Nephron (organoid): ENCODE results near the gene NTM.

Experiments
- H3K27ac Mint-ChIP-seq, 3 experiments: 2 replicates each; pipeline ENCODE4 v1.8.0; 2020; ENCODE audit warnings: mixed read lengths in 3 of 3, mild to moderate bottlenecking in 2 of 3, moderate library complexity in 1 of 3
- H3K27me3 Mint-ChIP-seq: 2 replicates; pipeline ENCODE4 v1.8.0; 2021; ENCODE audit warnings: low read depth, mild to moderate bottlenecking, moderate library complexity, mixed read lengths
- H3K36me3 Mint-ChIP-seq: 2 replicates; pipeline ENCODE4 v1.8.0; 2020; ENCODE audit warnings: low read depth, mixed read lengths
- H3K4me1 Mint-ChIP-seq: 2 replicates; pipeline ENCODE4 v1.8.0; 2020; ENCODE audit warnings: mixed read lengths
- H3K4me3 Mint-ChIP-seq, 3 experiments: 2 replicates each; pipeline ENCODE4 v1.8.0; 2020; ENCODE audit warnings: mild to moderate bottlenecking in 3 of 3, mixed read lengths in 3 of 3, moderate library complexity in 2 of 3
- H3K9me3 Mint-ChIP-seq: 2 replicates; pipeline ENCODE4 v1.8.0; 2020; ENCODE audit warnings: mixed read lengths
- TF ChIP-seq, protein P1 (sequence below), 3 experiments: fragments of 200-600 bp; sonication (generic); IDR thresholded peaks; one replicate each; pipeline ENCODE4 v1.5.0; 2021; ENCODE audit warnings: antibody characterized with exemption in 3 of 3; ENCODE audit not compliant: unreplicated experiment in 3 of 3

The NTM gene

GRCh38 chr11:132125988-132126871, 755.8 kb downstream of the NTM start:
- TF ChIP-seq, protein P1, sequence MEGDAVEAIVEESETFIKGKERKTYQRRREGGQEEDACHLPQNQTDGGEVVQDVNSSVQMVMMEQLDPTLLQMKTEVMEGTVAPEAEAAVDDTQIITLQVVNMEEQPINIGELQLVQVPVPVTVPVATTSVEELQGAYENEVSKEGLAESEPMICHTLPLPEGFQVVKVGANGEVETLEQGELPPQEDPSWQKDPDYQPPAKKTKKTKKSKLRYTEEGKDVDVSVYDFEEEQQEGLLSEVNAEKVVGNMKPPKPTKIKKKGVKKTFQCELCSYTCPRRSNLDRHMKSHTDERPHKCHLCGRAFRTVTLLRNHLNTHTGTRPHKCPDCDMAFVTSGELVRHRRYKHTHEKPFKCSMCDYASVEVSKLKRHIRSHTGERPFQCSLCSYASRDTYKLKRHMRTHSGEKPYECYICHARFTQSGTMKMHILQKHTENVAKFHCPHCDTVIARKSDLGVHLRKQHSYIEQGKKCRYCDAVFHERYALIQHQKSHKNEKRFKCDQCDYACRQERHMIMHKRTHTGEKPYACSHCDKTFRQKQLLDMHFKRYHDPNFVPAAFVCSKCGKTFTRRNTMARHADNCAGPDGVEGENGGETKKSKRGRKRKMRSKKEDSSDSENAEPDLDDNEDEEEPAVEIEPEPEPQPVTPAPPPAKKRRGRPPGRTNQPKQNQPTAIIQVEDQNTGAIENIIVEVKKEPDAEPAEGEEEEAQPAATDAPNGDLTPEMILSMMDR (IDR thresholded peaks at IDR 0.05; ENCODE audit: unreplicated experiment in 3 of 3) = no peak
- Mint-ChIP-seq H3K9me3 (no peaks in the 10 kb centered on the region), H3K4me3 (no peak overlapping the region), H3K27me3 (peaks cover 17% of the 10 kb centered on the region), H3K4me1 (peaks cover 12% of the 10 kb centered on the region), H3K27ac (no peak overlapping the region), H3K36me3 (no peaks in the 10 kb centered on the region)

GRCh38 chr11:132126973-132127899, 756.8 kb downstream of the NTM start:
- no peaks in the 10 kb centered on the region for H3K36me3 Mint-ChIP-seq
- peaks cover 12% of the 10 kb centered on the region for H3K4me1 Mint-ChIP-seq
- TF ChIP-seq, protein P1 (IDR thresholded peaks at IDR 0.05; ENCODE audit: unreplicated experiment in 3 of 3) = peak; percentile 66 to 72 (median 68)
- peaks cover 17% of the 10 kb centered on the region for H3K27me3 Mint-ChIP-seq
- no peak overlapping the region for H3K4me3 Mint-ChIP-seq
- H3K9me3 Mint-ChIP-seq = no peaks in the 10 kb centered on the region
- H3K27ac Mint-ChIP-seq = no peak overlapping the region

- Mint-ChIP-seq H3K4me1 (peaks cover 9% of the 10 kb centered on the region), H3K27ac (no peak overlapping the region), H3K27me3 (peaks cover 14% of the 10 kb centered on the region), H3K4me3 (peak overlapping the region in 1 of 3 experiments; percentile 14), H3K9me3 (no peaks in the 10 kb centered on the region), H3K36me3 (no peaks in the 10 kb centered on the region)
- TF ChIP-seq, protein P1 (IDR thresholded peaks at IDR 0.05; ENCODE audit: unreplicated experiment in 3 of 3) = no peak
These were observed 757.5 kb downstream of the NTM start for GRCh38 chr11:132127900-132128288.

DNA sequence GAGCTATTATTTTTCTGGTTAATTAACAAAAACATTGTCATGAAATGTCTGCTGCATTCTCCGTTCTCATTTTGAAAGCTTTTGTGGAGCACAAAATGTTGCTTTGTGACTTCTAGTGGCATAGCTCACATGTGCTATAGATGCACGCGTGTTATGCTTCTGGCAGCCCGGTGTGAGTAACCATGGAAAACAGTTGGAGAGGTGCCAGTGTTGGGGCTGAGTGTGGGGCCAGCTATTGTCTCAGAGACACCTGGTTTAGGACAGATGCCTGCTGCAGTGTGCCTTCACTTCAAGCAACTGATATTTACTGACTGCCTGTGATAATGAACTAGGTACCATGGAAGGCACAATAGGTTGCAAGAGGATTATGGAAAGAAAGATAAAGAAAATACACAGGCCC, 760.6 kb downstream of the NTM start:
- TF ChIP-seq, protein P1 (IDR thresholded peaks at IDR 0.05; ENCODE audit: unreplicated experiment in 3 of 3) = no peak
- H3K9me3 Mint-ChIP-seq = no peaks in the 10 kb centered on the region
- H3K27ac Mint-ChIP-seq = no peak overlapping the region
- no peaks in the 10 kb centered on the region for H3K36me3 Mint-ChIP-seq
- H3K4me1 Mint-ChIP-seq = peaks cover 12% of the 10 kb centered on the region
- H3K27me3 Mint-ChIP-seq = peaks cover 15% of the 10 kb centered on the region
- no peak overlapping the region for H3K4me3 Mint-ChIP-seq

- Mint-ChIP-seq H3K27ac (no peak overlapping the region), H3K4me1 (peaks cover 12% of the 10 kb centered on the region), H3K4me3 (no peak overlapping the region), H3K27me3 (peaks cover 15% of the 10 kb centered on the region), H3K9me3 (no peaks in the 10 kb centered on the region), H3K36me3 (no peaks in the 10 kb centered on the region)
- TF ChIP-seq, protein P1 (IDR thresholded peaks at IDR 0.05; ENCODE audit: unreplicated experiment in 3 of 3) = no peak
These were observed 761.5 kb downstream of the NTM start for GRCh38 chr11:132131961-132132360.
